GM10266 (cell line): ENCODE results near the gene SUSD2.

ENCODE experiments used
- DNase-seq: peaks from one replicate; pipeline ENCODE4 v3.0.0; 2012; ENCODE audit errors: extremely low spot score
- TF ChIP-seq, protein P1 (sequence below): IDR thresholded peaks from 2 replicates; pipeline ENCODE4 v1.5.1; 2012; ENCODE audit warnings: mild to moderate bottlenecking, low read depth; ENCODE audit not compliant: control insufficient read depth, insufficient read depth; ENCODE audit errors: missing control alignments

Gene SUSD2

DNA sequence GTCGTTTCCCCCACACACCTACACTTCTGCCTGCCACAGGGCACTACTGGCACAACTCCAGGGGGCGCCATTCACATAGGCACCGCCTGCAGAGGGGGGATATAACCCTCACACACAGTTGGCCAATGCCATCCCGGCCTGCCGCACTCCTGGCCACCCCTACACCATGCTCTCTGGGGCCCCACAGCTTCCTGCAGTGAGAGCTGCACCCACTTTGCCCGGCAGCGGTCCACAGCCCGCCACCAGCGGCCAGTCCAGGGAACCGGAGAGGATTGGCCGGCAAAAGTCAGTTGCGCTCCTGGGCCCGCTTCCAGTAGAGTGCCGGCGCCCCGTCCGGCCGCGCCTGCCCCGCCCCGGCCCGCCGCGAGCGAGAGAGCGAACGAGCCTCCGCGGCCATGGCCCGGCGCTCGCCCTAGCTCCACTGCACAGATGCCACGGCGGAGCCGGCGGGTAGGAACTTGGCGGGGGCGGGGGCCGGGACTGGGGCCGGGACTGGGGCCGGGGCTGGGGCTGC lies 25.6 kb upstream of the SUSD2 start:
- TF ChIP-seq, protein P1, sequence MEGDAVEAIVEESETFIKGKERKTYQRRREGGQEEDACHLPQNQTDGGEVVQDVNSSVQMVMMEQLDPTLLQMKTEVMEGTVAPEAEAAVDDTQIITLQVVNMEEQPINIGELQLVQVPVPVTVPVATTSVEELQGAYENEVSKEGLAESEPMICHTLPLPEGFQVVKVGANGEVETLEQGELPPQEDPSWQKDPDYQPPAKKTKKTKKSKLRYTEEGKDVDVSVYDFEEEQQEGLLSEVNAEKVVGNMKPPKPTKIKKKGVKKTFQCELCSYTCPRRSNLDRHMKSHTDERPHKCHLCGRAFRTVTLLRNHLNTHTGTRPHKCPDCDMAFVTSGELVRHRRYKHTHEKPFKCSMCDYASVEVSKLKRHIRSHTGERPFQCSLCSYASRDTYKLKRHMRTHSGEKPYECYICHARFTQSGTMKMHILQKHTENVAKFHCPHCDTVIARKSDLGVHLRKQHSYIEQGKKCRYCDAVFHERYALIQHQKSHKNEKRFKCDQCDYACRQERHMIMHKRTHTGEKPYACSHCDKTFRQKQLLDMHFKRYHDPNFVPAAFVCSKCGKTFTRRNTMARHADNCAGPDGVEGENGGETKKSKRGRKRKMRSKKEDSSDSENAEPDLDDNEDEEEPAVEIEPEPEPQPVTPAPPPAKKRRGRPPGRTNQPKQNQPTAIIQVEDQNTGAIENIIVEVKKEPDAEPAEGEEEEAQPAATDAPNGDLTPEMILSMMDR: peak; percentile 37
- peak; percentile 77 for DNase-seq

DNA sequence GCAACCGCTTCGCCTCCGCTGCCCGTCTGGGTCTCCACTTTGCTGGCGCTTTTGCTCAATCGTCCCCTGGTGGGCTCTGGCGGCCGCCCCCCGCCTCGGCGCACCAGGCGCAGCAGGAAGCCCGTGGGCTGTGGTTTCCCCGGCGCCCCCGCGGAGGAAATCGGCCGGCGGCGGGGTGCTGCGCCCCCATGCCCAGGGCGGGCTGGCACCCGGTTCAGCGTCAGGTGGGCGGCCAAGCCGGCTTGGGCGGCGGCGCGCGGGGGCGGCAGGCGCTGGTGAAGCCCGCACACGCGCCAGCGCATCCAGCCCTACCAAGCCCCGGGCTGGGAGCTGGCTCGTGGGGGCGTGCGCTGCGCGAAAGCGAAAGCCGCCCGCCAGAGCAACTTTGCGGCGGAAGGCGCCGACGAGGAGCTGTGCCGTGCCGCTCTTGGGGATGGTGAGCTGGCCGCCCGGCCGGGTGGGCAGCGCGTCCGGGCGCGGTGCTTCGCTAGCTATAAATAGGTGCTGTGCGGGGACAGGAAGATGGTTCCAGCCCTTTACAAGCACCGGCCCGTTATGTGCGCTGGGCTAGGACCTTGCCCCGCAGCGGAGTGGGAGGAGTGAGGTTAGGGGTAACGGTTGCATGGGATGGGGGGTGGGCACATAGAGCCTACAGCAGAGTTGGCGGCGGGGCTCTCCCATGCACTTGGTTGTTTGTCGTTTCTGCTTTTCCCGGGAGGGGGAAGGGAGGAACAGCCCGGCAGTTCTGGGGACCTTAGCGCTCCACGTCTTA lies 25.0 kb upstream of the SUSD2 start:
- DNase-seq: peak; percentile 85
- TF ChIP-seq, protein P1: no peak

DNA sequence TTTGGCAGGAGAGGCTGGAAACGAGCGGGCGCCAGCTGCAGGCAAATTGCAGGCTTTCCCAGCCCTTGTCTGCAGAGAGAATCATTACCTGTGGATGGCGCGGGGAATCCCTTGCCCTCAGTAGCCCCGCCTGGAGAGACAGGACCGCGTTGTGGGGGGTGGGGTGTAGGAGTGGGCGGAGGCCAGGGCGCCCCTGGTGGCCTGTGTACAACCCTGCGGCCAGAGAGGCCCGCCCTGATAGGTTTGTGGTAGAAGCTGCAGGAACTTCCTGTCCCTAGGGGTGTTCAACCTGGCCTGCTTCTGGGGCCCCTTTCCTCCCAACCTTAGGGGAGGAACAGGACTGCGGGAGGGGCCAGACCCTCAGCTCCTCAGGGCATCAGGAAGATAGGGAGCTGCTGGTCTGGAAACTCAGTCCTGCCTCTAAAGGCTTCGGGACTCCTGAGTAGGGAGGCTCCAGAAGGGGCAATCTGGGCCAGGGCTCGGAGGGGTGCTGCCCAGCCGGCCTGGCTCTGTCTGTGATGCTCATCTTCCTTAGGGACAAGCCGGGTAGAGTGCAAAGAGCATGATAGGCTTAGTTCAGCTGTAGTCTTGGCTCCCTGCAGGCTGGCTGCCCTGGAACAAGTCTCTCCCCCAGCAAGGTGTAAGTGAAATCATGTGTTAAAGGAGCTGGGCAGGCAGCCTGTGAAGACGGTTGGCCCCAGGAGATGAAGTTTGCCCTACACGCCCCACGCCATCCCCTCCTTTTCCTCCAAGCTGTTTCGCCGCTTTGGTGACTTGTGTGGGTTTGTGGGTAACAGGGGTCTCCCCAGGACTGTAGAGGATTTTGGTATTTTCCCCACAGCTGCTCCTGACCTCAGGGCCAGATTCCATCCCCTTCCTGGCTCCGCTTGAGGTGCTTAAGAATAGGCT lies 24.1 kb upstream of the SUSD2 start:
- TF ChIP-seq, protein P1: peak; percentile 83
- DNase-seq: peak; percentile 96

DNA sequence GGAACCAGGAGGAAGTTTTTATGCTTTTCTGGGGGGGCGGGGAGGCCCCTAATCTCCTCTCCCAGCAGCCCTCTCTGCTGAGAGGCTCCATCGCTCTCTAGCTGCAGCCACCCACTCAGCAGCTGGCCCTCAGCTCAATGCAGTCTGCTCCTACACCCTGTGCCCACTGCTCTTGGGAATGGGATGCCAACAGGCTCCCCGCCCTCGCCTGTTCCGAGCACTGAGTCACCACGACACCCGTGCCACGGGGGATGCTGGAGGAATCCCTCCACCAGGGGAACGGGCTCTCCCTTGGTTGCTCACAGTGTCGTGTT lies 23.5 kb upstream of the SUSD2 start:
- peak; percentile 62 for DNase-seq
- TF ChIP-seq, protein P1: no peak

DNA sequence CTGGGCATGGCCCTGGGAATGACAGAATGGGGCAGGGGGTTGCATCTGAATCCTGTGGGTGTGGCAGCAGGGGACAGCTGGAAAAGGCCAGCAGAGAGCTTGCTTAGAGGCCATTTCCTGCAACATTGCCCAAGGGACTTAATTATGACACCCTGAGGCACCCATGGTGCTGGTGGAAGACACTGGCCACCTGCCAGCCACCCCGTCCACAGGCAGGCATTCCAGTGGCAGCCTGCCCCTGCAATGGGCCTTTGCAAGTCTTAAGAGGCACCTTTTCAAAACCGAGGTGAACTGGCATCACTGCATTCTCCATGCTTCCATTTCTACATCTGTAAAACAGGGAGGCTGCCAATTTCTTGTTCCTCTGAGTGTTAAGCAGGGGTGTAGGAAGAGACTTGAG lies 21.6 kb upstream of the SUSD2 start:
- TF ChIP-seq, protein P1: no peak
- no peak for DNase-seq

DNA sequence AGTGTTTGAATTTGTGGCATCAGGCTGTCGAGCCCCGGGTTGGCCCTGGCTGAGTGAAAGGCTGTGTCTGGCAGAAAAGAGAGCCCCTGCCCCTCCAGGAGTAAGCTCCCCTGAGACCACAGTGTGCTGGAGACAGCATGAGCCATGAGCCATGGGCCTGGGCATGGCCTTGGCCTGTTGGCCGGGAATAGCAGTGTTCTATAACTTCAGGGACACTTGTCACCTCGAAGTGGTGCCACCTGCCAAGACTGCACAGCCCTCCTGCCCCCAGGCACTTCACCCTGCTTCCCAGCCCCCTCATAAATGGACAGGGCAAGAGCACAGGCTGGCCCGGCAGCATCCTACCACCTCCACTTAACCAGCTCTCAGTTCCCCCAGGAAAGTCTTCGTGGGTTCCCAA lies 20.7 kb upstream of the SUSD2 start:
- no peak for DNase-seq
- TF ChIP-seq, protein P1: no peak
